ENCODE measurements around the gene DBX1.
"Not testable (repeated sequence)": the region's sequence is repeated elsewhere in the genome, so short reads cannot be mapped to it uniquely, and the experiment has no call there.

The DBX1 gene

GRCh38 chr11:20129665-20130064 is 30.6 kb downstream of the DBX1 start:
- no peaks in the 10 kb centered on the region for H3K9me3 ChIP-seq (ENCODE audit: insufficient read depth, low read depth, low read length)
- DNase-seq, result no peak
- no peak overlapping the region for H4K91ac ChIP-seq (ENCODE audit: low read depth, low read length)
- no peak overlapping the region for H4K8ac ChIP-seq (ENCODE audit: low read depth, low read length)
- H3K36me3 ChIP-seq (ENCODE audit: control insufficient read depth in 1 of 2, insufficient read depth in 2 of 2, low read length in 2 of 2), result no peaks in the 10 kb centered on the region
- no peak overlapping the region for H4K12ac ChIP-seq (ENCODE audit: low read depth, low read length)
- H2BK5ac ChIP-seq (ENCODE audit: low read depth, low read length, poor library complexity), result no peak overlapping the region
- H2AFZ ChIP-seq (ENCODE audit: insufficient read depth, low read length, poor library complexity), result no peak overlapping the region
- no CpG with 5 or more reads among the region's 4 CpGs for WGBS (ENCODE audit: extremely low coverage, insufficient coverage, insufficient read length)
- no peak overlapping the region for H3K18ac ChIP-seq (ENCODE audit: low read length)
- no peak overlapping the region for H3K14ac ChIP-seq (ENCODE audit: low read length)
- no peak overlapping the region for H2BK12ac ChIP-seq (ENCODE audit: low read length)
- no peak overlapping the region for H3K9ac ChIP-seq (ENCODE audit: low read length)
- no peak overlapping the region for H2BK120ac ChIP-seq (ENCODE audit: insufficient read depth, low read length, poor library complexity)
- H2AK5ac ChIP-seq (ENCODE audit: low read length), result no peak overlapping the region
- no peak overlapping the region for H3K27ac ChIP-seq (ENCODE audit: low read depth, low read length)
- H3K4me2 ChIP-seq (ENCODE audit: low read length), result no peak overlapping the region
- H3K27me3 ChIP-seq (ENCODE audit: insufficient read depth, low read length), result no peaks in the 10 kb centered on the region
- H3K4ac ChIP-seq (ENCODE audit: low read depth, low read length), result no peak overlapping the region
- peaks cover 2 to 11% of the 10 kb centered on the region in 2 experiments for H3K4me1 ChIP-seq (ENCODE audit: control insufficient read depth in 1 of 2, insufficient read depth in 2 of 2, low read length in 2 of 2)
- H3K23ac ChIP-seq (ENCODE audit: low read length), result no peak overlapping the region
- no peak overlapping the region for H3K4me3 ChIP-seq (ENCODE audit: low read depth, low read length)
- peaks cover 6% of the 10 kb centered on the region for H3K79me2 ChIP-seq (ENCODE audit: control insufficient read depth, insufficient read depth, low read length, poor library complexity)
- H3K79me1 ChIP-seq (ENCODE audit: low read length), result peaks cover 7% of the 10 kb centered on the region

GRCh38 chr11:20128528-20128825 is 31.8 kb downstream of the DBX1 start:
- H3K27me3 ChIP-seq (ENCODE audit: insufficient read depth, low read length); H3K9me3 ChIP-seq (ENCODE audit: insufficient read depth, low read depth, low read length); H3K79me1 ChIP-seq (ENCODE audit: low read length); H3K23ac ChIP-seq (ENCODE audit: low read length); H3K4ac ChIP-seq (ENCODE audit: low read depth, low read length); H2BK5ac ChIP-seq (ENCODE audit: low read depth, low read length, poor library complexity); H2BK120ac ChIP-seq (ENCODE audit: insufficient read depth, low read length, poor library complexity); H3K27ac ChIP-seq (ENCODE audit: low read depth, low read length); DNase-seq; H3K4me3 ChIP-seq (ENCODE audit: low read depth, low read length); H4K91ac ChIP-seq (ENCODE audit: low read depth, low read length); H4K8ac ChIP-seq (ENCODE audit: low read depth, low read length); H3K14ac ChIP-seq (ENCODE audit: low read length); H2AK5ac ChIP-seq (ENCODE audit: low read length); H2BK12ac ChIP-seq (ENCODE audit: low read length); H3K18ac ChIP-seq (ENCODE audit: low read length); H3K9ac ChIP-seq (ENCODE audit: low read length); H2AFZ ChIP-seq (ENCODE audit: insufficient read depth, low read length, poor library complexity); H3K36me3 ChIP-seq (ENCODE audit: control insufficient read depth in 1 of 2, insufficient read depth in 2 of 2, low read length in 2 of 2); H3K79me2 ChIP-seq (ENCODE audit: control insufficient read depth, insufficient read depth, low read length, poor library complexity); H3K4me2 ChIP-seq (ENCODE audit: low read length); H4K12ac ChIP-seq (ENCODE audit: low read depth, low read length): not testable (repeated sequence)
- no CpG with 5 or more reads among the region's 7 CpGs for WGBS (ENCODE audit: extremely low coverage, insufficient coverage, insufficient read length)
- H3K4me1 ChIP-seq (ENCODE audit: control insufficient read depth in 1 of 2, insufficient read depth in 2 of 2, low read length in 2 of 2), result peaks cover 2 to 11% of the 10 kb centered on the region in 2 experiments

- Histone ChIP-seq H3K27me3 (ENCODE audit: insufficient read depth, low read length) (no peaks in the 10 kb centered on the region), H3K4me2 (ENCODE audit: low read length) (no peak overlapping the region), H3K9me3 (ENCODE audit: insufficient read depth, low read depth, low read length) (no peaks in the 10 kb centered on the region), H4K91ac (ENCODE audit: low read depth, low read length) (no peak overlapping the region), H2AFZ (ENCODE audit: insufficient read depth, low read length, poor library complexity) (no peak overlapping the region), H2AK5ac (ENCODE audit: low read length) (no peak overlapping the region), H2BK5ac (ENCODE audit: low read depth, low read length, poor library complexity) (no peak overlapping the region), H3K79me1 (ENCODE audit: low read length) (peaks cover 7% of the 10 kb centered on the region), H3K4me3 (ENCODE audit: low read depth, low read length) (no peak overlapping the region), H4K12ac (ENCODE audit: low read depth, low read length) (no peak overlapping the region), H2BK12ac (ENCODE audit: low read length) (no peak overlapping the region), H3K4ac (ENCODE audit: low read depth, low read length) (no peak overlapping the region), H3K36me3 (ENCODE audit: control insufficient read depth in 1 of 2, insufficient read depth in 2 of 2, low read length in 2 of 2) (no peaks in the 10 kb centered on the region), H3K23ac (ENCODE audit: low read length) (no peak overlapping the region), H3K4me1 (ENCODE audit: control insufficient read depth in 1 of 2, insufficient read depth in 2 of 2, low read length in 2 of 2) (peaks cover 2 to 11% of the 10 kb centered on the region in 2 experiments), H3K14ac (ENCODE audit: low read length) (no peak overlapping the region), H3K79me2 (ENCODE audit: control insufficient read depth, insufficient read depth, low read length, poor library complexity) (peaks cover 6% of the 10 kb centered on the region), H3K18ac (ENCODE audit: low read length) (no peak overlapping the region), H3K9ac (ENCODE audit: low read length) (no peak overlapping the region), H3K27ac (ENCODE audit: low read depth, low read length) (no peak overlapping the region), H2BK120ac (ENCODE audit: insufficient read depth, low read length, poor library complexity) (no peak overlapping the region), H4K8ac (ENCODE audit: low read depth, low read length) (no peak overlapping the region)
- WGBS (ENCODE audit: extremely low coverage, insufficient coverage, insufficient read length), result no CpG with 5 or more reads among the region's 16 CpGs
- peak; percentile 57 to 88 for DNase-seq
These were observed 32.4 kb downstream of the DBX1 start for GRCh38 chr11:20127671-20128527.

GRCh38 chr11:20126724-20127123 is 33.6 kb downstream of the DBX1 start:
- peaks cover 1% of the 10 kb centered on the region for H3K79me1 ChIP-seq (ENCODE audit: low read length)
- H2BK5ac ChIP-seq (ENCODE audit: low read depth, low read length, poor library complexity), result no peak overlapping the region
- peaks cover under 1 to 6% of the 10 kb centered on the region in 2 experiments for H3K4me1 ChIP-seq (ENCODE audit: control insufficient read depth in 1 of 2, insufficient read depth in 2 of 2, low read length in 2 of 2)
- no peak overlapping the region for H2BK12ac ChIP-seq (ENCODE audit: low read length)
- no peak overlapping the region for H3K4me3 ChIP-seq (ENCODE audit: low read depth, low read length)
- H4K91ac ChIP-seq (ENCODE audit: low read depth, low read length), result no peak overlapping the region
- no peaks in the 10 kb centered on the region for H3K36me3 ChIP-seq (ENCODE audit: control insufficient read depth in 1 of 2, insufficient read depth in 2 of 2, low read length in 2 of 2)
- no peak overlapping the region for H2AK5ac ChIP-seq (ENCODE audit: low read length)
- H3K23ac ChIP-seq (ENCODE audit: low read length), result no peak overlapping the region
- H3K4me2 ChIP-seq (ENCODE audit: low read length), result no peak overlapping the region
- WGBS (ENCODE audit: extremely low coverage, insufficient coverage, insufficient read length), result no CpG with 5 or more reads among the region's 8 CpGs
- no peaks in the 10 kb centered on the region for H3K9me3 ChIP-seq (ENCODE audit: insufficient read depth, low read depth, low read length)
- no peak overlapping the region for H3K4ac ChIP-seq (ENCODE audit: low read depth, low read length)
- H3K14ac ChIP-seq (ENCODE audit: low read length), result no peak overlapping the region
- no peak overlapping the region for H3K18ac ChIP-seq (ENCODE audit: low read length)
- H4K8ac ChIP-seq (ENCODE audit: low read depth, low read length), result no peak overlapping the region
- H3K27ac ChIP-seq (ENCODE audit: low read depth, low read length), result no peak overlapping the region
- H3K9ac ChIP-seq (ENCODE audit: low read length), result no peak overlapping the region
- H3K27me3 ChIP-seq (ENCODE audit: insufficient read depth, low read length), result no peaks in the 10 kb centered on the region
- peaks cover under 1% of the 10 kb centered on the region for H3K79me2 ChIP-seq (ENCODE audit: control insufficient read depth, insufficient read depth, low read length, poor library complexity)
- H4K12ac ChIP-seq (ENCODE audit: low read depth, low read length), result no peak overlapping the region
- no peak for DNase-seq
- no peak overlapping the region for H2BK120ac ChIP-seq (ENCODE audit: insufficient read depth, low read length, poor library complexity)
- H2AFZ ChIP-seq (ENCODE audit: insufficient read depth, low read length, poor library complexity), result no peak overlapping the region
